ENCODE data around the gene TEX264. TPM values are rescaled to one million over a fixed set of nuclear protein-coding genes. Genes with fewer than 3 reads are reported as not detected.
A peak's percentile ranks its signal among the peaks of the same experiment; 100 is the strongest.

The TEX264 gene
- total RNA-seq, 1 donor from 2014 or later = 38.6 TPM

- Mint-ChIP-seq H3K4me1 (peaks cover 5% of the 10 kb centered on the region), H3K27ac (peak overlapping the region; percentile 17), H3K27me3 (ENCODE audit: low read depth) (no peaks in the 10 kb centered on the region), H3K4me3 (no peak overlapping the region), H3K9me3 (no peaks in the 10 kb centered on the region), H3K36me3 (peaks cover 16% of the 10 kb centered on the region)
- TF ChIP-seq CTCF (IDR thresholded peaks at IDR 0.05; ENCODE audit: unreplicated experiment) = no peak
- no peak for DNase-seq (ENCODE audit: low spot score in 2 of 2, unreplicated experiment in 2 of 2)
These were observed 10.4 kb downstream of the TEX264 start for GRCh38 chr3:51681453-51681852.

- peak in 1 of 2 experiments; percentile 58 for DNase-seq (ENCODE audit: low spot score in 2 of 2, unreplicated experiment in 2 of 2)
- peaks cover 5% of the 10 kb centered on the region for H3K4me1 Mint-ChIP-seq
- no peak overlapping the region for H3K4me3 Mint-ChIP-seq
- no peak overlapping the region for H3K27ac Mint-ChIP-seq
- H3K36me3 Mint-ChIP-seq = peaks cover 19% of the 10 kb centered on the region
- TF ChIP-seq CTCF (IDR thresholded peaks at IDR 0.05; ENCODE audit: unreplicated experiment) = peak; percentile 62
- H3K9me3 Mint-ChIP-seq = no peaks in the 10 kb centered on the region
- H3K27me3 Mint-ChIP-seq (ENCODE audit: low read depth) = no peaks in the 10 kb centered on the region
These were observed 11.0 kb downstream of the TEX264 start for GRCh38 chr3:51682079-51682478.

GRCh38 chr3:51682526-51682925 is 11.5 kb downstream of the TEX264 start:
- Mint-ChIP-seq H3K27ac (no peak overlapping the region), H3K36me3 (peaks cover 22% of the 10 kb centered on the region), H3K4me3 (no peak overlapping the region), H3K27me3 (ENCODE audit: low read depth) (no peaks in the 10 kb centered on the region), H3K4me1 (peaks cover 5% of the 10 kb centered on the region), H3K9me3 (no peaks in the 10 kb centered on the region)
- TF ChIP-seq CTCF (IDR thresholded peaks at IDR 0.05; ENCODE audit: unreplicated experiment) = no peak
- DNase-seq (ENCODE audit: low spot score in 2 of 2, unreplicated experiment in 2 of 2) = no peak

GRCh38 chr3:51683566-51683965 is 12.5 kb downstream of the TEX264 start:
- H3K27me3 Mint-ChIP-seq (ENCODE audit: low read depth) = no peaks in the 10 kb centered on the region
- peaks cover 25% of the 10 kb centered on the region for H3K36me3 Mint-ChIP-seq
- H3K4me3 Mint-ChIP-seq = no peak overlapping the region
- DNase-seq (ENCODE audit: low spot score in 2 of 2, unreplicated experiment in 2 of 2) = no peak
- no peak overlapping the region for H3K27ac Mint-ChIP-seq
- H3K4me1 Mint-ChIP-seq = peaks cover 5% of the 10 kb centered on the region
- H3K9me3 Mint-ChIP-seq = no peaks in the 10 kb centered on the region
- TF ChIP-seq CTCF (IDR thresholded peaks at IDR 0.05; ENCODE audit: unreplicated experiment) = no peak

- Mint-ChIP-seq H3K4me1 (peaks cover 5% of the 10 kb centered on the region), H3K36me3 (peaks cover 25% of the 10 kb centered on the region), H3K4me3 (no peak overlapping the region), H3K9me3 (no peaks in the 10 kb centered on the region), H3K27me3 (ENCODE audit: low read depth) (no peaks in the 10 kb centered on the region), H3K27ac (no peak overlapping the region)
- no peak for TF ChIP-seq CTCF (IDR thresholded peaks at IDR 0.05; ENCODE audit: unreplicated experiment)
- DNase-seq (ENCODE audit: low spot score in 2 of 2, unreplicated experiment in 2 of 2) = no peak
These were observed 14.1 kb downstream of the TEX264 start for GRCh38 chr3:51684971-51685751.
